ENCODE results near the gene SYN1.
A peak's percentile ranks its signal among the peaks of the same experiment; 100 is the strongest.
"Not testable (repeated sequence)": the region's sequence is repeated elsewhere in the genome, so short reads cannot be mapped to it uniquely, and the experiment has no call there.

The SYN1 gene

DNA sequence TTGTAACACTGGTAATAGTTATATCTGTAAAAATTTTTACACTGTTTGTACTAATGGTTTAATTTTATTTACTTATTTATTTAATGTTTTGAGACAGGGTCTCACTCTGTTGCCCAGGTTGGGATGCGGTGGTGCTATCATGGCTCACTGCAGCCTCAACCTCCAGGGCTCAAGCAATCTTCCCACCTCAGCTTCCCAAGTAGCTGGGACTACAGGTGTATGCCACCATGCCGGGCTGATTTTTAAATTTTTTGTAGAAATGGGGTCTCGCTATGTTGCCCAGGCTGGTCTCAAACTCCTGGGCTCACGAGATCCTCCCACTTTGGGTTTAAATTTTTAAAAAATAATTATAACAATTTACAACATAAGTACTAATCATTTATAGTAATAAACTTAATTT is 16.5 kb downstream of the SYN1 start:
- not testable (repeated sequence) for DNase-seq; H3K4ac ChIP-seq (ENCODE audit: low read depth in 1 of 2, low read length in 2 of 2)

DNA sequence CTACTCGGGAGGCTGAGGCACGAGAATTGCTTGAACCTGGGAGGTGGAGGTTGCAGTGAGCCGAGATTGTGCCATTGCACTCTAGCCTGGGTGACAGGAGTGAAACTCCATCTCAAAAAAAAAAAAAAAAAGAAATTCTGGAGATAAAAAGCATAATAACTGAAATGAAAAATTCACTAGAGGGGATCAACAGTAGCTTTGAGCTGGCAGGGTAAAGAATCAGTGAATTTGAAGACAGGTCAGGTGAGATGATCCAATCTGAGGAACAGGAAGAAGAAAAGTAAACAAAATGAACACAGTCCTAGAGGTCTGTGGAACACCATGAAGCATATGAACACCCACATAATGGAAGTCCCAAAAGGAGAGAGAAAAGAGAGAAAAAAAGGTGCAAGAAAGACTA is 22.4 kb downstream of the SYN1 start:
- Histone ChIP-seq H3K27me3 (ENCODE audit: control insufficient read depth in 1 of 2, insufficient read depth in 1 of 2, low read length in 2 of 2) (no peaks in the 10 kb centered on the region), H3K4me2 (ENCODE audit: low read length, poor library complexity, severe bottlenecking) (no peak overlapping the region), H3K27ac (ENCODE audit: low read length, poor library complexity, severe bottlenecking) (no peak overlapping the region), H2BK15ac (ENCODE audit: low read depth, poor library complexity, severe bottlenecking) (no peak overlapping the region), H4K91ac (ENCODE audit: low read length) (no peak overlapping the region), H4K8ac (ENCODE audit: low read length) (no peak overlapping the region), H2BK5ac (ENCODE audit: low read depth, low read length, poor library complexity, severe bottlenecking) (no peak overlapping the region), H3K9me3 (ENCODE audit: control insufficient read depth, low read length) (peaks cover 26% of the 10 kb centered on the region), H3K23ac (ENCODE audit: low read length in 2 of 2) (no peak overlapping the region), H3K14ac (ENCODE audit: low read length in 2 of 2) (no peak overlapping the region), H3K4me1 (ENCODE audit: control insufficient read depth, insufficient read depth, low read depth, low read length) (no peaks in the 10 kb centered on the region), H3K4ac (ENCODE audit: low read depth in 1 of 2, low read length in 2 of 2) (no peak overlapping the region), H3K4me3 (ENCODE audit: insufficient read depth in 1 of 2, low read depth in 1 of 2, low read length in 2 of 2) (no peak overlapping the region), H2BK120ac (ENCODE audit: low read depth, low read length) (no peak overlapping the region), H3K79me1 (replicated peaks; ENCODE audit: low read length, poor library complexity, severe bottlenecking) (no peaks in the 10 kb centered on the region), H2BK12ac (ENCODE audit: low read length in 2 of 2) (no peak overlapping the region), H2AFZ (ENCODE audit: low read depth, low read length) (no peak overlapping the region), H3K18ac (ENCODE audit: low read depth in 1 of 2, low read length in 2 of 2) (no peak overlapping the region), H3K9ac (ENCODE audit: low read length) (no peak overlapping the region), H3K36me3 (ENCODE audit: control insufficient read depth in 1 of 2, insufficient read depth in 2 of 2, low read depth in 1 of 2, low read length in 2 of 2) (no peaks in the 10 kb centered on the region), H2AK5ac (ENCODE audit: low read length, severe bottlenecking) (no peak overlapping the region)
- DNase-seq: no peak
- no CpG with 5 or more reads among the region's 3 CpGs for WGBS

More for the DNA sequence above, 16.5 kb downstream of the SYN1 start:
- H4K91ac ChIP-seq (ENCODE audit: low read length); H2BK120ac ChIP-seq (ENCODE audit: low read depth, low read length); H2BK5ac ChIP-seq (ENCODE audit: low read depth, low read length, poor library complexity, severe bottlenecking); H2BK12ac ChIP-seq (ENCODE audit: low read length in 2 of 2); H3K4me2 ChIP-seq (ENCODE audit: low read length, poor library complexity, severe bottlenecking); H3K4me1 ChIP-seq (ENCODE audit: control insufficient read depth, insufficient read depth, low read depth, low read length); H3K27ac ChIP-seq (ENCODE audit: low read length, poor library complexity, severe bottlenecking); H3K79me1 ChIP-seq (replicated peaks; ENCODE audit: low read length, poor library complexity, severe bottlenecking); H3K14ac ChIP-seq (ENCODE audit: low read length in 2 of 2); H2AFZ ChIP-seq (ENCODE audit: low read depth, low read length); H4K8ac ChIP-seq (ENCODE audit: low read length); H2BK15ac ChIP-seq (ENCODE audit: low read depth, poor library complexity, severe bottlenecking); H3K18ac ChIP-seq (ENCODE audit: low read depth in 1 of 2, low read length in 2 of 2); H3K23ac ChIP-seq (ENCODE audit: low read length in 2 of 2); H3K9ac ChIP-seq (ENCODE audit: low read length); H3K4me3 ChIP-seq (ENCODE audit: insufficient read depth in 1 of 2, low read depth in 1 of 2, low read length in 2 of 2); H2AK5ac ChIP-seq (ENCODE audit: low read length, severe bottlenecking); H3K36me3 ChIP-seq (ENCODE audit: control insufficient read depth in 1 of 2, insufficient read depth in 2 of 2, low read depth in 1 of 2, low read length in 2 of 2): not testable (repeated sequence)
- Histone ChIP-seq H3K9me3 (ENCODE audit: control insufficient read depth, low read length) (peaks cover 18% of the 10 kb centered on the region), H3K27me3 (ENCODE audit: control insufficient read depth in 1 of 2, insufficient read depth in 1 of 2, low read length in 2 of 2) (peaks cover 9 to 19% of the 10 kb centered on the region in 2 experiments)
- 100% methylated on average over 1 of the region's 4 CpGs for whole genome bisulfite sequencing

DNA sequence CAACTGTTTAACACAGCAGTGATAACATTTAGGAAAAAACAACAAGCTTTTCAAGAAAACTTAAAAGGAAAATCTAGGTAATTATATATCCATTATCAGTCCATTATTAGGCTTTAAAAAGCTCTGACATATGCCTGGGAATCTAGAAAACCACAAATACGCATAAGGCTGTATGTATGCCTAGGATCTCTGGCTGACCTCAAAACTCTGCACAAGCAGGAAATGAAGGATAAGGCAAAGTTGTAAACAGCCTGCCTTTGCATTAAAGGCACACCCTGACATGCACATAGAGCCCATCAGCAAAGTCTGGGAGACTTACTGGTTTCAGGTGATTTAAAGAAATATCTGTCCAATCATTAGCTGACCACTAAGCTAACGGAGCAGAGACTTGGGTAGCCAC is 23.4 kb downstream of the SYN1 start:
- Histone ChIP-seq H3K79me1 (replicated peaks; ENCODE audit: low read length, poor library complexity, severe bottlenecking) (no peaks in the 10 kb centered on the region), H3K27me3 (ENCODE audit: control insufficient read depth in 1 of 2, insufficient read depth in 1 of 2, low read length in 2 of 2) (no peaks in the 10 kb centered on the region), H2BK15ac (ENCODE audit: low read depth, poor library complexity, severe bottlenecking) (no peak overlapping the region), H3K36me3 (ENCODE audit: control insufficient read depth in 1 of 2, insufficient read depth in 2 of 2, low read depth in 1 of 2, low read length in 2 of 2) (no peaks in the 10 kb centered on the region), H2AK5ac (ENCODE audit: low read length, severe bottlenecking) (no peak overlapping the region), H4K91ac (ENCODE audit: low read length) (no peak overlapping the region), H2BK12ac (ENCODE audit: low read length in 2 of 2) (no peak overlapping the region), H3K4me1 (ENCODE audit: control insufficient read depth, insufficient read depth, low read depth, low read length) (no peaks in the 10 kb centered on the region), H3K23ac (ENCODE audit: low read length in 2 of 2) (no peak overlapping the region), H3K4me2 (ENCODE audit: low read length, poor library complexity, severe bottlenecking) (no peak overlapping the region), H4K8ac (ENCODE audit: low read length) (no peak overlapping the region), H3K9ac (ENCODE audit: low read length) (no peak overlapping the region), H3K4me3 (ENCODE audit: insufficient read depth in 1 of 2, low read depth in 1 of 2, low read length in 2 of 2) (no peak overlapping the region), H2BK120ac (ENCODE audit: low read depth, low read length) (no peak overlapping the region), H3K18ac (ENCODE audit: low read depth in 1 of 2, low read length in 2 of 2) (no peak overlapping the region), H2BK5ac (ENCODE audit: low read depth, low read length, poor library complexity, severe bottlenecking) (no peak overlapping the region), H3K9me3 (ENCODE audit: control insufficient read depth, low read length) (peaks cover 23% of the 10 kb centered on the region), H3K27ac (ENCODE audit: low read length, poor library complexity, severe bottlenecking) (no peak overlapping the region), H3K14ac (ENCODE audit: low read length in 2 of 2) (no peak overlapping the region), H2AFZ (ENCODE audit: low read depth, low read length) (no peak overlapping the region), H3K4ac (ENCODE audit: low read depth in 1 of 2, low read length in 2 of 2) (no peak overlapping the region)
- peak; percentile 73 for DNase-seq
- WGBS: 70% methylated on average over 1 of the region's 2 CpGs

DNA sequence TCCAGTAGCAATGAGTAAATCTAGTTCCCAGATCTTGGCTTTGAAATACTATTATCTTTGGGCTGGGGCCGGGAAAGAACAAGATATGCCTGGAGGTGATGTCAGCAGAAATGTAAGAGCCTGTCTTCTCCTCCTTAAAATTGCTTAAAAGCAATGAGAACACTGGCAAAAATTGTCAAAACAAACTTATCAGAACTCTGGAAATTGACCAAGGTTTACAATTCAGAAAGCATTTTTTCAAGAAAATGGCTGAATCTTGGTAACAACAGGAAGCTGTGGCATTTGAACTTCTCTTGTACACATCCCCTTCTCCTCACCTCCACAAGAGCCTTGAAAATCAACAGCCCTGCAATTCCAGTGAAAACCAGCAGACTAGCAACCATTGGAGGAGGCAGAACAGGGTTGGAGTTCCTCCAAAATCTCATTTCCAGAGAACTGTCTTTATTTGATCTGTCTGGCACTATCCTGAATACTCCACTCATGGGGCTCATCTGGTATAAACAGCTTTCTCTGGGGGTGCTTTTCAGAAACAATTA is 23.9 kb downstream of the SYN1 start:
- Histone ChIP-seq H3K4ac (ENCODE audit: low read depth in 1 of 2, low read length in 2 of 2) (peak overlapping the region in 1 of 2 experiments; percentile 16), H3K18ac (ENCODE audit: low read depth in 1 of 2, low read length in 2 of 2) (no peak overlapping the region), H3K23ac (ENCODE audit: low read length in 2 of 2) (no peak overlapping the region), H2AK5ac (ENCODE audit: low read length, severe bottlenecking) (no peak overlapping the region), H2BK12ac (ENCODE audit: low read length in 2 of 2) (no peak overlapping the region), H4K91ac (ENCODE audit: low read length) (no peak overlapping the region), H2BK5ac (ENCODE audit: low read depth, low read length, poor library complexity, severe bottlenecking) (no peak overlapping the region), H2AFZ (ENCODE audit: low read depth, low read length) (no peak overlapping the region), H3K9ac (ENCODE audit: low read length) (peak overlapping the region; percentile 9), H3K4me3 (ENCODE audit: insufficient read depth in 1 of 2, low read depth in 1 of 2, low read length in 2 of 2) (no peak overlapping the region), H4K8ac (ENCODE audit: low read length) (no peak overlapping the region), H3K4me2 (ENCODE audit: low read length, poor library complexity, severe bottlenecking) (no peak overlapping the region), H3K4me1 (ENCODE audit: control insufficient read depth, insufficient read depth, low read depth, low read length) (no peaks in the 10 kb centered on the region), H3K27me3 (ENCODE audit: control insufficient read depth in 1 of 2, insufficient read depth in 1 of 2, low read length in 2 of 2) (no peaks in the 10 kb centered on the region), H2BK15ac (ENCODE audit: low read depth, poor library complexity, severe bottlenecking) (no peak overlapping the region), H3K9me3 (ENCODE audit: control insufficient read depth, low read length) (peaks cover 21% of the 10 kb centered on the region), H3K14ac (ENCODE audit: low read length in 2 of 2) (no peak overlapping the region), H3K36me3 (ENCODE audit: control insufficient read depth in 1 of 2, insufficient read depth in 2 of 2, low read depth in 1 of 2, low read length in 2 of 2) (no peaks in the 10 kb centered on the region), H3K79me1 (replicated peaks; ENCODE audit: low read length, poor library complexity, severe bottlenecking) (no peaks in the 10 kb centered on the region), H2BK120ac (ENCODE audit: low read depth, low read length) (no peak overlapping the region), H3K27ac (ENCODE audit: low read length, poor library complexity, severe bottlenecking) (no peak overlapping the region)
- no CpG with 5 or more reads among the region's 1 CpG for WGBS
- DNase-seq: peak; percentile 62

Data from mesenchymal stem cell (in vitro differentiated cells and primary cell).